ENCODE measurements around the gene ARHGAP26.

- TF ChIP-seq CTCF (IDR thresholded peaks at IDR 0.05) (no peak), POLR2A (IDR thresholded peaks at IDR 0.05) (no peak)
These were observed 48.0 kb upstream of the ARHGAP26 start for GRCh38 chr5:142722146-142722545.
